PC-9 (cell line): ENCODE measurements around the gene CTSF.

Source experiments
- EZH2 ChIP-seq: fragments of 200-600 bp; sonication (generic); IDR thresholded peaks from 2 replicates; pipeline ENCODE4 v1.8.0; 2017; ENCODE audit warnings: antibody characterized with exemption, low read depth
- TF ChIP-seq, protein P1 (sequence below): fragments of 200-600 bp; sonication (generic); conservative IDR thresholded peaks from 2 replicates; pipeline ENCODE4 v1.6.1; 2017; ENCODE audit warnings: mixed run types, antibody characterized with exemption, mild to moderate bottlenecking, moderate library complexity

DNA sequence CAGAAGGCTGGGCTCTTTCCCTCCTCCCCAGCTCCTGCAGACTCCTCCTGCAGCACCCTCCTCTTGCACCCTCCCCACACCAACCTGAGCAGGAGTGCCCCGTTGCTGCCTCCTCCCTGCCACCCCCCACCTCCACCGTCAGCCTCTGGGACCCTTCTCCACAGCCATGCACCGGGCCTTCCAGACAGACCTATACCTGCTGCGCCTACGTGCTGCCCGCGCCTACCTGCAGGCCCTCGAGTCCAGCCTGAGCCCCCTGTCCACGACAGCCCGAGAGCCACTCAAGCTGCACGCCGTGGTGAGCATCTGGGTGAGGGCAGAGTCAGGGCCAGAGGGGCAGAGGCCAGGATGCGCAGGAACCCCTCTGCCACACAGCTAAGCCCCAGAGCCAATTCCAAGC lies 38.8 kb downstream of the CTSF start:
- TF ChIP-seq, protein P1, sequence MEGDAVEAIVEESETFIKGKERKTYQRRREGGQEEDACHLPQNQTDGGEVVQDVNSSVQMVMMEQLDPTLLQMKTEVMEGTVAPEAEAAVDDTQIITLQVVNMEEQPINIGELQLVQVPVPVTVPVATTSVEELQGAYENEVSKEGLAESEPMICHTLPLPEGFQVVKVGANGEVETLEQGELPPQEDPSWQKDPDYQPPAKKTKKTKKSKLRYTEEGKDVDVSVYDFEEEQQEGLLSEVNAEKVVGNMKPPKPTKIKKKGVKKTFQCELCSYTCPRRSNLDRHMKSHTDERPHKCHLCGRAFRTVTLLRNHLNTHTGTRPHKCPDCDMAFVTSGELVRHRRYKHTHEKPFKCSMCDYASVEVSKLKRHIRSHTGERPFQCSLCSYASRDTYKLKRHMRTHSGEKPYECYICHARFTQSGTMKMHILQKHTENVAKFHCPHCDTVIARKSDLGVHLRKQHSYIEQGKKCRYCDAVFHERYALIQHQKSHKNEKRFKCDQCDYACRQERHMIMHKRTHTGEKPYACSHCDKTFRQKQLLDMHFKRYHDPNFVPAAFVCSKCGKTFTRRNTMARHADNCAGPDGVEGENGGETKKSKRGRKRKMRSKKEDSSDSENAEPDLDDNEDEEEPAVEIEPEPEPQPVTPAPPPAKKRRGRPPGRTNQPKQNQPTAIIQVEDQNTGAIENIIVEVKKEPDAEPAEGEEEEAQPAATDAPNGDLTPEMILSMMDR, result no peak
- TF ChIP-seq EZH2, result no peak
